ENCODE results near the gene POLR3A. TPM values are rescaled to one million over a fixed set of nuclear protein-coding genes. Genes with fewer than 3 reads are reported as not detected.

POLR3A gene
- total RNA-seq, 1 donor from 2014 or later: 39.5 TPM

DNA sequence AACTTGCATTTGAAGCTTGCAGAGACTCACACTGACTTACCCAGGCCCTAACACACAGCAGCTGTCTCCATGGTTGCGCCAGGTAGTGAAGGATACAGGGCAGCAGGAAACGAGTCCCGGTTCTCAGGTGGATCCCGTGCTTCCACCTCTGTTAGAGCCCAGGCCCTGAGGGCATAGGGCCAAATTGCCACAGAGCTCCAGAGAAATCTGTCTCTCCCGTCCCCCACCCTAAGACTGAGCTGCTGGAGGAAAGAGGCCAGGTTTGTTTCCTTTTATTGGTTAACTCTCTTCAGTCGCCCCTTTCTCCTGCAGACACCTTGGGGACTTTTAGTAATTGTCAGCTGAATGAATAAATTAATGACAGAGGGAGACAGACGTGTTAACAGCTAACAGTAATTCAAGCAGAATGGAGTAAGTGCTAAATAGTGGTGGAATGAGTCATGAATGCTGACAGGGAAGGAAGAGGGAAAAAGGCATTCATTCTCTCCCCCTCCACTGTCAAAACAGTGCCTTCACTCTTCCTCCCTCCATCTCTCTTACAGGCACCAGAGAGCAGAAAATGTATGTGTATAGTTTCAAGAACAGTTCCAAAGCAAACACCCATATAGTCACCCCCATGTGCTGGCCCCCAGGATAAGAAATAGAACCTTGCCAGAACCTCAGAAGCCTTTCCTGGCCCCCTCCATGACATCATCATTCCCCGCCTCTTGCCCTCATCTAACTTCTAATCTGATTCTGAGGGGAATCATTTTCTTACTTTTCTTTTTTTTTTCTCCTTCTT is 86.0 kb downstream of the POLR3A start:
- no peak for DNase-seq

DNA sequence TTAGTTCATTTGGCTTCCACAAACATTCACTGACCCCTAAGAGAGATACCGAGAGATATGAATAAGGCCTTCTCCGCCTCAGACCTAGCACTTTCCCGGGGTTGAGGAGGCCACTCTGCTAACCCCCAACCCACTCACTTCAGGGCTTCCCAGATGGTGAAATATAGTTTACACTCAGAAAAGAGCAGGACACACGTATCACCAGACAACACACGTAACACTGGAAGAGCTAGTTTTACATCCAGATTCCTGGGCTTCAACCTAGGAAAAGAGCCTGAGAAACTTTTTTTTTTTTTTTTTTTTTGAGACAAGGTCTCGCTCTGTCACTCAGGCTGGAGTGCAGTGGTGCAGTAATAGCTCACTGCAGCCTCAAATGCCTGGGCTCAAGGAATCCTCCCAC is 87.5 kb downstream of the POLR3A start:
- no peak for DNase-seq

DNA sequence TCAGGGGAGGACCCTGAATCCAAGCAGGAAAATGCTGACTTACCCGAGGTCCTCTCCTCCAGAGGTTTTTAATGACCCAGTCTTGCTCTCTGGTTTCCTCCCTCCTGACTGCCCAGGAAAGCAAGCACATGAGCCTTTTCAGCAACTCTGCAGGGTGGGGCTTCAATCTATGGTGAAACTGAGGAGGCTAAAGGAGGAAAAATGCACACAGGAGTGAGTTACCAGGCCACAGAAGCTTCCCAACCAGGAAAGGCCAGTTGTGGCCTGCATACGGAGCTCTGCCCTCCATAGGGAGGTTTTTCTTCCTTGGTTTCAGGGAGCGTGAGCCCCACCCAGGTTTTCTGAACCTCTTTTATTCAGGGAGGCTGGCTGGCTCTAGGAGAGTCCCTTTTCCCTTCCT is 88.7 kb downstream of the POLR3A start:
- no peak for DNase-seq

DNA sequence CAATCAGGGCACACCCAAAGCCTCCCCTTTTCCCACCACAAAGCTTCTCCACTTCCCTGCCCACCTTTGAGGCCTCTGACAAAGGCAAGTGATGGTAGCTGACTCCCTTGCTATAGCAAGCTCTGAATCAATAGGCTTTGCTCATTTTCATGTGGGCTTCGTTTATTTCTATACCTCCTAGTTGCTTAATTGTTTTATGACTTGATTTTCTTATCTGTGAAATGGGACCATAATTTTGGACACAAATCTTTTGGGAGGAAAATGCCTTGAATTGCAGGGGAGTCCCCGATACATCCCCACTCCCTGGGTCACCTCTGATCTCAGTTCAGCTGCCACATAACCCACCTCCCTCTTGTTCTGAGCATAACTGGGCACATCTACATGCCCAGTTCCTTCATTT is 89.1 kb downstream of the POLR3A start:
- no peak for DNase-seq

DNA sequence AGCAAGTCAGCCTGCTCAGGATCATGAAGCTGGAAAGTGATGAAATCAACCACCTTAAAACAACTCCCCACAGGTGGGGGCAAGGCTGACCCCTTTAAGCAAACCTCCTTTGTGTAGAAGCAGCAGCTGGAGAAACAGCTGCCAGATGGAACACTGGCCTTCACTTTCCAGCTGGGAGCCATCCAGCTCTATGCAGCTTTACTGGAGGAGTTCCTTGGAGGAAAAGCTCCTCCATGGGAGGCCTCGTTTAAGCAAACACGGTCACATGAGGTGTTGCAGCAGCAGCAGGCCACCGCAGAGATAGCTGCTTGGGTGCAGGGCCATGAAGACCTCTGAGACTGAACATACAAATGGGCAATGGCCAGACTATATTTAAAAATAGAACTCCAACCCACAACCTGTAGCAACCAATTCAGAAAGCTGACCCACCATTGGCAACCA is 89.7 kb downstream of the POLR3A start:
- no peak for DNase-seq

DNA sequence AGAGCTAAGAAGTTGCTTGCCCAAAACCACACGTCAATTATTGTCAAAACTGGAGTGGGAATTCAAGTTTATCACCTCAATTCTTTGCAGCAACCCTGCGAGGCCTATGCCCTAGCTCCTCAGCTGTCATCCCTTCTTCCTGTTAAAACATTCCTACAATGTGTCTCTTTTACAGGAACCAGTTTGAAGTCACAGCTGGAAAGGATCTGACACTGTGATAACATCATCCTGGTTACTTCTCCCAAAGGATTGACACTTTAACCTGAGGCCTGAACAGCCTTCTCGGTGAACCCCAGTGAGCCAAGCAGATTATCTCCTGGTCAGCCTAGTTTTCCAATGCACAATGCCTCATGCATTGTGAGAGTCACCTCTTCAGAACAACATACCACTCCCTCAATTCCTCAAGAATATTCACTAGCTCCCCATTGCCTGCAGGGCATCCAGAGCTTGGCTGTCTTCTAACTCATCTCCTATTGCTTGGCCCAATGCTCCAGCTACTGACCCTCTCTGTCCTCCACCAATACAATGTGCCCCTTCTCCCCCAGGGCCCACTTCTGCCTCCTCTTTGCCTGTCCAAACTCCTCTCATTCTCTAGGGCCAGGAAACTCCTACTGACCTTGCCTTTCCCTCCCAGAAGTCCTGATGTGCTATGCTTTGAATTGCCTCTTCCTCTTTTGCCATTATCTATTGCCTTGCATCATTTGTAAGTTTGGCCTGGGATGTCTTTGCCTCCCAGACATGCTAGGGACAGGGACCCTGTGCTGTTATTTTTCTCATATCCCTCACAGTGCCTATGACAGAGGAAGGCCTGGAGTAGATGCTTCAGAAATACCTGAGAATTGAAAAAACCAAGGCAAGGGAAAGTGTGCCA is 92.4 kb downstream of the POLR3A start:
- DNase-seq: no peak

DNA sequence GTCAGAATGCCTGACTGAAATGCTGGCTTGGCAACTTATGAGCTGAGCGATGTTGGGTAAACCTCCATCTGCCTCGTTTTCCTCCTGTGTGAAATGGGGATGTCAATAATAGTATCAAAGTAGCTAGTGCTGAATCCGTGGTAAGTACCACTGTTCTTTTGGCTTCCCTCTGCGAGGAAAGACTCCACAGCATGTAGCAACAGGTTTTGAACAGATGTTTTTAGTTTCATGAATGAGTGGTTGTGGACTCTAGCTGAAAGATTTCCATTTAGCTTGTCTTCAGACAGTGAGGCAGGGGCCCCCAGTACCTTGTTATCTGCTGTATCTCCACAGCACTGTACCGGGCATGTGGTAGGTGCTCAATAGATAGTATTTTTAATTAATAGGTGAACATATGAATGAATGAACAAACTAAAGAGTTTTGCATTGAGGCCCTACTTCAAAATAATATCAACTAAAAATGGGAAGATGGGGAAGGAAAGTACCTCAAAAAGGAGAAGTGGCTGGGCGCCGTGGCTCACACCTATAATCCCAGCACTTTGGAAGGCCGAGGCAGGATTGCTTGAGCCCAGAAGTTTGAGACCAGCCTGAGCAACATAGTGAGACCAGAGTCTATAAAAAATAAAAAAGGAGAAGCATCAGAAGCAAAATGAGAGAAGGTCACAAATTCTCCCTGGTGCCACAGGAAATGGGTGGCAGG is 97.1 kb downstream of the POLR3A start:
- DNase-seq: no peak

DNA sequence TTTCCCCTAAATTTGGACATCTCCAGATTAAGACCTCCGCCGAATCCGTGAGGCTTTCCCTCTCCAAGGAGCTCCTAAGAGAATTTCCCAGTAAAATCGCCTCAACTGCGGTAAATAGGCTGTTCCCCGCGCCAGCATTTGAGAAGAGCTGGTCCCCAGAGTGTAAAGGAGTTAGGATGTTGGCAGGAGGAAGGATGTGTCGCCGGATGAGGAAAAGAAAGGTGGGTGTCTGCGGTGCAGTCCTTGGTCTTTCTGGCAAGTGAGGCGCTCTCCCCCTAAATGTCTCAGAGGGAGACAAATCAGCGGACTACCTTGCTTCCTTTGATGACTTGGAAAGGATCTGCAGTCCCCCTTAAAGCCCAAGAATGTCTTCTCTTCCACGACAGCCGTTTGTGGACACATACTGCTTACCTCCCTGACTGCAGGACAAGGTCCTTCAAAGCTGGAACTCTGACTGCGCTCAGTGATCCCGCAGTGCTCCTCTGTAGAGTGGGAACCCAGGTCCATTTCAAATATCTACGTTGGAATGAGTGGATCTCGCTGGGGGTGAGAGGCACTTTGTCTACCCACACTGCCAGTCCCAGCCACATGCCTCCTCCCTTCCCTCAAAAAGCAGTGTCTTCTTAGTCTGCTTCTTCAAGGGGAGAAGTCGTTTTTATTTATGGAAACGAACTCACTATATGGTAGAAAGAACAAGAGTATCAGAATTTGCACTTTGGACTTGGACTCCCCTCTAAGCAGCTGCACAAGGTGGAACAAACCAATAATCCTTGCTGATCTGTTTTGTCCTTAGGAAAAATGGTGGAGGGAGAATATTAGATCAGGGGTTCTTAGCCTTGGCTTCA is 101.7 kb downstream of the POLR3A start:
- DNase-seq: no peak

DNA sequence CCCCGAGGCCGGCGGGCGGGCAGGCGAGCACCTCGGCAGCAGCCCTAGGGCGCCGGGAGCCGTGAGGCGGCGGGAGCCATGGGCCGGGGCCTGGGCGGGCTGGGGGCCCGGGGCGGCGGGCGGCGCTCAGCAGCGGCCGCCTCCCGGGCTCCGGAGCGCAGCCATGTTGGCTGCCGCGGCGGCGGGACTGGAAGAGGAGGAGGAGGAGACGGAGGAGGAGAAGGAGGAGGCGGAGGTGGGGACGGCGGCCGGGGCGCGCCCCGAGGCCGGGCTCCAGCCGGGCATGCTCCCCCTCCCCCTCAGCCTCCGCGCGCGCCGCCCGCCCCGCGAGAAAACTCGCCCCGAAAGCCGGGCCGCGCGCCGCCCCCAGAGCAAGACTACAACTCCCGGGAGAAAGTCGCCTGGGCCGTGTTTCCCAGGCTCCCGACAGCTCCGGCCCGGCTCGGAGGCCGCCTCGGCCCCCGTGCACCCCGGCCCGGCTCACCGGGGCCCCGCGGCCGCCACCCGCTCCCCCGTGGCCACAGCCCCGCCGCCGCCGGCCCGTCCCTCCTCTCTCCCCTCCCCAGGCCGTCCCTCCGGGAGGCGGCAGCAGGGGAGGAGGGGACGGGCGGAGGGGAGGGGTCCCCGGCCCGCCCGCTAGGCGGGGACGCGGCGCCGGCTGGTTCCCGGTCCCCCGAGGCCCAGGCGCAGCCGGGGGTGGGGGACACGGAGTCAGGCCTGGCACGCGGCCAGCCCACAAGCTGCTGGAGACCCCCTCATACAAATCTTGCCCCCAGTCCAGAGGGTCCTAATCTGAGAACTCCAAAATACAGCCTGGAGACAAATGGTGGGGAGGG is 102.5 kb downstream of the POLR3A start, which contains the start of gene DLG5:
DLG5 (minus strand) TSS at position 190 of the 836 bp plus-strand sequence. CDS start 235 bp downstream, outside the sequence.
- no peak for DNase-seq

DNA sequence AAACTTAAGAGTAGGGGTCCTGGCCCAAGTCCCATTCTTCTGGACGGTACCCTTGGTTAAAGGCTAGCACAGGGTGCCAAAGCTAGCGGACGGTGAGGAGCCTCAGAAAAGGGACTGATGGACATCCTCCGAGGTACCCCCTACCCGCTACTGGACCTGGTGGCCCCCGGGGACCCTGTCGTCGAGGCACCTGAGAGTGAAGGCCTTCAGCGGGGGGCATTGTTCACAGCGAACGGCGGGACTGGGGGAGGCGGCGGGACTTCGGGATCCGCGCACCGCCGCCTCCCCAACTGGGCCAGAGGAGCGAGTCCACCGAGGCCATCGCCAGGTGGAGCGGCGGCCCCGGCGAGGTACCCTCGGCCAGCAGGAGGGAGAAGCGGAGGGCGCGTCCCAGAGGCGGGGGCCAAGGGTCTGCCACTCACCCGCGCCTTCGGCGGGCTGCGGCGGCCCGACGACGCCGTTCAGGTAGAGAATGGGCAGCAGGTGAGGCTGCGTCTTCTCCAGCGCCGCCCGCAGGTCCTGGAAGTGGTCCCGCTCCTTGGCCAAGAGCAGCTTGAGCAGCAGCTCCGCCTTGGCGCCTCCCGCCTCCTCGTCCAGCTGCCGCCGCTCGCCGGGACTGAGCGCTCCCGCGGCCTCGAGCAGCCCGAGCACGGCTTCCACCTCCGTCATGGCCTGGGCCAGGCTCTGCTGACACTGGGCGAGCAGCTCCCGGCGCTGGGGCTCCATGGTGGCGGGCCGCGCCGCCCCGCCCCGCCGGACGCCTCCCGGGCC is 103.3 kb downstream of the POLR3A start:
- no peak for DNase-seq

DNA sequence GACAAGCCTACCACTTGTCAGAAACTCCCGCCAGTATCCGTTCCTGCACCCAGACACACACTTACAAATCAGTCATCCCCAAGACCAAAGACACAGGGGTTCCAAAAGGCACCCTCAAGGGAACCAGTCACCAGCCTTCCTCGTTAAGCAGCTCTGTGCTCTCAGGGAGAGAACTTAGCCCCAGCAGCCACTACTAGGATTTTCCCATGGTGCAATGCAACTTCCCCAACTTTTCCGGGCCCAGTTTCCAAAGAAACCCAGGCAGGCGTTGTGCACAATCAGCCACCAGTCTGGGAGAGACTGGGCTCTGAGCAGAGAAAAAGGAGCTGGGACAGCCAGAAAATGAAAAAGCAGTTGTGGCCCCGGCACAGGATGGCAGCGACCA is 103.9 kb downstream of the POLR3A start:
- DNase-seq: no peak

DNA sequence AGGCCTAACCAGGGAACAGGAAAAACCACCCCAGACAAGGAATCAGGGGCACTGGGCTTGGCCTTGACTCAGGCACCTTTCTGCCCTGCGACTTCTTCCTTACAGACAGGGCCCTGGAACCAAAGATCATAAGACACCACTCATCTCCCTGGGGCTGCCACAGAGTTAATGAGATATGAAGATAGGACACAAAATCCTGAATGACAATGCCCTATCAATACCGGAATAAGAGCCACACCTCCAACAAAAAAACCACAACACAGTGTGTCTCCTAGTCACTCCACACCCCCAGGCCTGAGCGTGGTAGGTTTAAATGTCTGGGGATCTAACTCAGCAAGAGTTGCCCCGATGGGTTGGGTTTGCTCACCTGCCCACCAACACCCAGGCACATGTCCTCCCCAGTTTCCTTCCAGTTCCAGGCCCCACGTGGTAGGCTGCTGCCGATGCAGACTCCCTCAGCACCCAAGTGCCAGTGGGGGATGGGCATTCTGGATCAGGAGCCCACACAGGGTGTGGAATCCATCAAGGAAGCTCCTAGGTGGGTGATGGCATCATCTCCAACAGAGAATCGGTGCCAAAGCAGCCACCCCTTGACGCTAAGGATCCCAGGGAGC is 106.6 kb downstream of the POLR3A start:
- no peak for DNase-seq

DNA sequence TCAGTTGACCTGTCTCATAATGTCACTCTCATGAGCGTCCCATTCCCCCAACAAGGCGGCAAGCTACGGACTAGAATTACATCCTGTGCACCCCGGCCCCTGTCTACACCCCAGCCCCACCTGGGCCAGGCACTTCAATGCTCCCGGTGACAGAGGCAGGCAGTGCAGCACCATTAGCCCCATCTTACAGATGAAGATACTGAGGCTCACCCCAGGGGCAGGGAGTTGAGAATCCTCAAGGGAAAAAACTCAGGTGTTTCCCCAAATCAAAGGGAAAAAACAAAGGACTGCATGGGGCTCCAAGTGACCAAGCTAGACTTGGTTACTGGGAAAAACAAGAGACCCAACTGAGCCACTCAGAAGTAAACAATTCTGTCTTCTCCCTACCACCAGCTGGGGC is 107.3 kb downstream of the POLR3A start:
- DNase-seq: no peak

DNA sequence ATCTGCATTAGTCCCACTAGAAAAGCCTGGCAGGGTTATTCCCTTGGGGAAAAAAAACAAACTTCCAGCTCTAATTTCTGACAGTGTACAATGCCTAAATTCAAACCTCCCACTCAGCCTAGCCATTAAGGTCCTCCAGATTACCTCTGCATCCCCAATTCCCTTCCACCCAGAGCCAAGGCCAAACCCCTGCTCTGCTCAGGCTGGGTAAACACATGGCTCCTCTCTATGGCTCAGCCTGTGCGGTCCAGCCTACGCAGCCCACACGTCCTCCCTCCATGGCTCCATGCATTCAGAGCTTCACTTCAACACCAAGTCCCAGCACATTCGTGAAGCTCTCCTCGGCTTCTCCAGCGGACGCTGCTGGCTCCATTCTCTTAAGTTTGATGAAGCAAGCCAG is 107.9 kb downstream of the POLR3A start:
- DNase-seq: no peak

DNA sequence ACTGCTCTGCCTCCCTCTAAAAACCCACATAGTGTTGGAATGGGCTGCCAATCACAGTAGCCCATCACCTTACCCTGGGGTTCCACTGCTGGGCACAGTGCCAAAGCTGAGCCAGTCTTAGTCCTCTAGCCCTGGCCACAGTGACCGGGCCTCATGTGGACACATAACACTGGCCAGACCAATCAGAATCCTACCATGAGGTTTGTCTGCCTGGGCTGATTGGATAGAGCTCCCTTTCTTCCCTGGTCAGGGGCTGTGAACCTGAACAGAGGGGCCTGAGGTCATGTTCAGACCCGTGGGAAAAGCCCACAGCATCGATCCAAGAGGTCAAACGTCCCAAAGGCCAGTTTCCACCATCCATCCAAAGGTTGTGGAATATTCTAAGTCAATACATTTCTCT is 108.8 kb downstream of the POLR3A start:
- no peak for DNase-seq

DNA sequence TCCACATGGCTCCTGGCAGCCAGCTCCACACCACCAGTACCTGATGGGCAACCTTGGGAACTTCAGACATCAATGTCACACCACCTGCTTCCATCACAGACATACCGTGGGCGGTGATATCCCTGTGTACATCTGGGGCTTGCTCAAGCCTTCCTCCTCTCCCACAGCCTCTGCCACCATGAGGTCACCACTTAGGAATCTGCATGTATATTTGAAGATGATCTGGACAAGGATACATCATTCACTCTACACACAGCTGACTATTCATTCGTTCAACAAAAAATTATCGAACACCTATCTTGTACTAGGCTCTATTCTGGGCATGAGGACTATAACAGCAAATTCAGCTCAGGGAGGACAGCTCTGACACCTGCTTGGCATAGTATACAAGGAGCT is 109.6 kb downstream of the POLR3A start:
- no peak for DNase-seq

Measured in occipital lobe (tissue), 2 donors.